Measurements from ENCODE around the gene PRDM16.

DNA sequence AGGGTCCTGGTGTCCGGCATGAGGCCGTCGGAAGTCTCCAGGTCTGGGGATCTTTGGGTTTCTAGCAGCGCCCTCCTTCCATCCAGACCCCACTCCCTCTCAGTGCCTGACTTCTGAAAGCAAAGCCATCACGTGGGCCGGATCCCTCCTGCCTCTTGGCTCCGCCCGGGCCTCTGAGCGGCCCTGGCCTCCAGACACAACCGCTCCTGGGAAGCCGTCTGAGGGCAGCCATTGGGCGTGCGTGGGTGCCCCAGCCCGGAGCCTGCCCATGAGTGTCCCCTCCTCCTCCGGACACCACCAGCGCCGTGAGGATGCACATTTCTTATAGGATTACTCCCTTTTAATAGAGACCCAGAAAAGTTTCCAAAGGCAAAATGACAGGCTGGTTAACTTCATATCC lies 248.5 kb downstream of the PRDM16 start:
- TF ChIP-seq CTCF (IDR thresholded peaks at IDR 0.05; ENCODE audit: low read depth, low read length, missing input control) (no peak), YY1 (IDR thresholded peaks at IDR 0.05) (no peak), RAD21 (IDR thresholded peaks at IDR 0.05) (no peak)
